ENCODE results near the gene MRPS15. TPM values are rescaled to one million over a fixed set of nuclear protein-coding genes. Genes with fewer than 3 reads are reported as not detected.

MRPS15 gene
- total and polyA plus RNA-seq, 2 of the 13 experiments (the other 11 are each of a cell fraction or from before 2014, with no cell fraction given), result 59.0 to 113 TPM

GRCh38 chr1:36450270-36450918 is 13.8 kb downstream of the MRPS15 start, which contains the start of gene OSCP1 (continued):
- TF ChIP-seq SOX13 (IDR thresholded peaks at IDR 0.05) (no peak), SOX13 (CRISPR knock-in tag; conservative IDR thresholded peaks at IDR 0.05 in 1 of 2, IDR thresholded peaks at IDR 0.05 in 1 of 2) (no peak), ZNF660 (CRISPR knock-in tag; IDR thresholded peaks at IDR 0.05; ENCODE audit: borderline replicate concordance, low read depth) (no peak), CBX1 (IDR thresholded peaks at IDR 0.05; ENCODE audit: low read depth) (no peak), ZC3H13 (CRISPR knock-in tag; IDR thresholded peaks at IDR 0.05) (no peak), ZNF746 (CRISPR knock-in tag; IDR thresholded peaks at IDR 0.05) (peak; percentile 37; the same call in 1 of the 2 replicates), NFE2L1 (CRISPR knock-in tag; IDR thresholded peaks at IDR 0.05; ENCODE audit: borderline replicate concordance) (no peak), FOXM1 (CRISPR knock-in tag; IDR thresholded peaks at IDR 0.05) (no peak), ZNF569 (CRISPR knock-in tag; IDR thresholded peaks at IDR 0.05; ENCODE audit: borderline replicate concordance) (peak; percentile 46; the same call in 1 of the 2 replicates), ZNF597 (CRISPR knock-in tag; IDR thresholded peaks at IDR 0.05) (no peak), BRF2 (CRISPR knock-in tag; IDR thresholded peaks at IDR 0.05) (peak; percentile 48; the same call in 1 of the 2 replicates), CCAR2 (optimal IDR thresholded peaks at IDR 0.05; ENCODE audit: low read depth, low read length) (no peak), ZNF383 (CRISPR knock-in tag; IDR thresholded peaks at IDR 0.05; ENCODE audit: borderline replicate concordance) (no peak), ZBTB8A (CRISPR knock-in tag; IDR thresholded peaks at IDR 0.05; ENCODE audit: borderline replicate concordance, low read depth) (no peak), ZNF34 (CRISPR knock-in tag; IDR thresholded peaks at IDR 0.05; ENCODE audit: borderline replicate concordance) (no peak), ZNF550 (CRISPR knock-in tag; IDR thresholded peaks at IDR 0.05; ENCODE audit: borderline replicate concordance) (no peak), HDAC6 (IDR thresholded peaks at IDR 0.05; ENCODE audit: low read depth, low read length) (no peak), THAP8 (CRISPR knock-in tag; IDR thresholded peaks at IDR 0.05; ENCODE audit: borderline replicate concordance) (no peak), ZNF468 (CRISPR knock-in tag; IDR thresholded peaks at IDR 0.05) (no peak), ZNF207 (IDR thresholded peaks at IDR 0.05; ENCODE audit: borderline replicate concordance) (no peak)
- TF ChIP-seq, protein P1, sequence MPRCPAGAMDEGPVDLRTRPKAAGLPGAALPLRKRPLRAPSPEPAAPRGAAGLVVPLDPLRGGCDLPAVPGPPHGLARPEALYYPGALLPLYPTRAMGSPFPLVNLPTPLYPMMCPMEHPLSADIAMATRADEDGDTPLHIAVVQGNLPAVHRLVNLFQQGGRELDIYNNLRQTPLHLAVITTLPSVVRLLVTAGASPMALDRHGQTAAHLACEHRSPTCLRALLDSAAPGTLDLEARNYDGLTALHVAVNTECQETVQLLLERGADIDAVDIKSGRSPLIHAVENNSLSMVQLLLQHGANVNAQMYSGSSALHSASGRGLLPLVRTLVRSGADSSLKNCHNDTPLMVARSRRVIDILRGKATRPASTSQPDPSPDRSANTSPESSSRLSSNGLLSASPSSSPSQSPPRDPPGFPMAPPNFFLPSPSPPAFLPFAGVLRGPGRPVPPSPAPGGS (CRISPR knock-in tag; IDR thresholded peaks at IDR 0.05), result peak; percentile 57; the same call in 1 of the 2 replicates
- TF ChIP-seq, protein P2, sequence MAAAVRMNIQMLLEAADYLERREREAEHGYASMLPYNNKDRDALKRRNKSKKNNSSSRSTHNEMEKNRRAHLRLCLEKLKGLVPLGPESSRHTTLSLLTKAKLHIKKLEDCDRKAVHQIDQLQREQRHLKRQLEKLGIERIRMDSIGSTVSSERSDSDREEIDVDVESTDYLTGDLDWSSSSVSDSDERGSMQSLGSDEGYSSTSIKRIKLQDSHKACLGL (CRISPR knock-in tag; IDR thresholded peaks at IDR 0.05), result peak; percentile 73

Measured in HepG2 (cell line).